Measurements from ENCODE around the gene CTNNBL1.
"Not testable (repeated sequence)": the region's sequence is repeated elsewhere in the genome, so short reads cannot be mapped to it uniquely, and the experiment has no call there.

CTNNBL1 gene

GRCh38 chr20:37677969-37678861 is 15.6 kb upstream of the CTNNBL1 start:
- no peak for DNase-seq (ENCODE audit: low read depth)

GRCh38 chr20:37679751-37680150 is 14.1 kb upstream of the CTNNBL1 start:
- DNase-seq (ENCODE audit: low read depth) = not testable (repeated sequence)

- DNase-seq (ENCODE audit: low read depth) = no peak
Measured at GRCh38 chr20:37680420-37680819, 13.4 kb upstream of the CTNNBL1 start.

- no peak for DNase-seq (ENCODE audit: low read depth)
Measured at GRCh38 chr20:37681384-37682112, 12.3 kb upstream of the CTNNBL1 start.

GRCh38 chr20:37683146-37683545 is 10.7 kb upstream of the CTNNBL1 start:
- DNase-seq (ENCODE audit: low read depth) = not testable (repeated sequence)

GRCh38 chr20:37686762-37687477 is 6.9 kb upstream of the CTNNBL1 start:
- DNase-seq (ENCODE audit: low read depth) = peak; percentile 79

GRCh38 chr20:37687478-37687805 is 6.4 kb upstream of the CTNNBL1 start:
- DNase-seq (ENCODE audit: low read depth) = no peak

GRCh38 chr20:37688093-37688492 is 5.7 kb upstream of the CTNNBL1 start:
- DNase-seq (ENCODE audit: low read depth) = no peak

- no peak for DNase-seq (ENCODE audit: low read depth)
Measured at GRCh38 chr20:37690626-37691369, 3.0 kb upstream of the CTNNBL1 start.

- no peak for DNase-seq (ENCODE audit: low read depth)
Measured at GRCh38 chr20:37692459-37693166, 1.2 kb upstream of the CTNNBL1 start.

GRCh38 chr20:37693242-37693634 is 592 bp upstream of the CTNNBL1 start:
- no peak for DNase-seq (ENCODE audit: low read depth)

GRCh38 chr20:37695684-37696342 is 2.0 kb downstream of the CTNNBL1 start:
- no peak for DNase-seq (ENCODE audit: low read depth)

GRCh38 chr20:37697314-37697713 is 3.5 kb downstream of the CTNNBL1 start:
- DNase-seq (ENCODE audit: low read depth) = no peak

GRCh38 chr20:37699202-37699601 is 5.4 kb downstream of the CTNNBL1 start:
- no peak for DNase-seq (ENCODE audit: low read depth)

- DNase-seq (ENCODE audit: low read depth) = no peak
Measured at GRCh38 chr20:37700301-37700700, 6.5 kb downstream of the CTNNBL1 start.

GRCh38 chr20:37701676-37702075 is 7.8 kb downstream of the CTNNBL1 start:
- DNase-seq (ENCODE audit: low read depth) = not testable (repeated sequence)

GRCh38 chr20:37702403-37703034 is 8.7 kb downstream of the CTNNBL1 start:
- DNase-seq (ENCODE audit: low read depth) = no peak

GRCh38 chr20:37703035-37703845 is 9.4 kb downstream of the CTNNBL1 start:
- DNase-seq (ENCODE audit: low read depth) = no peak

- no peak for DNase-seq (ENCODE audit: low read depth)
Measured at GRCh38 chr20:37704955-37705354, 11.1 kb downstream of the CTNNBL1 start.

Data from HS-27A (cell line).